Spleen (tissue), 13 donors: ENCODE results near the gene PRR20B. TPM values are rescaled to one million over a fixed set of nuclear protein-coding genes. Genes with fewer than 3 reads are reported as not detected.
"Not testable (repeated sequence)": the region's sequence is repeated elsewhere in the genome, so short reads cannot be mapped to it uniquely, and the experiment has no call there.

ENCODE experiments used
- DNase-seq: peaks from one replicate; pipeline ENCODE4 v3.0.0-alpha.2; 2020
- H3K27ac ChIP-seq, 8 donors: fragments of 200-600 bp; sonication (generic) in 7 of 8; 1 replicate in 4 of 8; 2 replicates in 4 of 8; pipeline versions ENCODE4 v1.5.0 to v1.8.0; 2016 to 2021; ENCODE audit warnings: inconsistent platforms in 4 of 8, mild to moderate bottlenecking in 4 of 8, moderate library complexity in 1 of 8
- H3K27me3 ChIP-seq, 7 donors: fragments of 200-600 bp; sonication (generic) in 6 of 7; replicated peaks in 1 of 7; 1 replicate in 4 of 7; 2 replicates in 3 of 7; pipeline versions ENCODE4 v1.5.0 to v1.8.0; 2016 to 2021; ENCODE audit warnings: inconsistent platforms in 3 of 7, mild to moderate bottlenecking in 1 of 7
- H3K36me3 ChIP-seq, 6 donors: fragments of 200-600 bp; sonication (generic) in 5 of 6; 1 replicate in 4 of 6; 2 replicates in 2 of 6; pipeline versions ENCODE4 v1.5.0 to v1.8.0; 2016 to 2021; ENCODE audit warnings: inconsistent platforms in 2 of 6
- H3K4me1 ChIP-seq, 6 donors: fragments of 200-600 bp; sonication (generic) in 5 of 6; 1 replicate in 3 of 6; 2 replicates in 3 of 6; pipeline versions ENCODE4 v1.5.0 to v1.8.0; 2016 to 2021; ENCODE audit warnings: inconsistent platforms in 3 of 6
- H3K4me3 ChIP-seq, 8 donors: fragments of 200-600 bp; sonication (generic) in 7 of 8; 1 replicate in 4 of 8; 2 replicates in 4 of 8; pipeline versions ENCODE4 v1.5.0 to v1.8.0; 2016 to 2021; ENCODE audit warnings: inconsistent platforms in 4 of 8, mild to moderate bottlenecking in 4 of 8, moderate library complexity in 2 of 8
- H3K9me3 ChIP-seq, 8 donors: fragments of 200-600 bp; sonication (generic) in 7 of 8; 1 replicate in 4 of 8; 2 replicates in 4 of 8; pipeline versions ENCODE4 v1.5.0 to v1.8.0; 2016 to 2021; ENCODE audit warnings: inconsistent platforms in 4 of 8
- POLR2A ChIP-seq, 3 donors: fragments of 450-650 bp; IDR thresholded peaks; one replicate each; pipeline ENCODE4 v1.5.1; 2017; ENCODE audit warnings: antibody characterized with exemption in 3 of 3, mild to moderate bottlenecking in 1 of 3
- POLR2AphosphoS5 ChIP-seq, 3 donors: sonication (generic); formaldehyde crosslinking; IDR thresholded peaks; one replicate each; pipeline ENCODE4 v1.5.1; 2017; ENCODE audit warnings: antibody characterized with exemption in 3 of 3
- WGBS, 5 donors: extraction: QIAGEN DNeasy Blood & Tissue Kit in 3 of 5; methylation state at CpG; one replicate each; pipeline versions ENCODE4 v1.1.5 to v1.1.7; 2013 to 2018; 5-methylcytosine and 5-hydroxymethylcytosine counted together
- intact Hi-C: fragments of 100-400 bp; cut with DNase I; formaldehyde crosslinking; loops from one replicate; pipeline ENCODE4 v1.15.0; 2023; ENCODE audit warnings: low total_unique reads
- long read RNA-seq, 2 donors: transcript quantifications; one replicate each; lab custom pipeline, GENCODE V29; 2026
- polyA plus RNA-seq, 3 donors: library from polyadenylated mRNA; stranded (reverse); fragments of 200-250 nt; gene quantifications; one replicate each; pipeline ENCODE4 v1.2.1, GENCODE V29; 2013
- total RNA-seq, 7 donors: library from RNA; depleted of rRNA in 3 of 7; stranded (reverse); fragments of >200 nt in 3 of 7; fragmentation: NEBNext Ultra II Directional in 4 of 7; extraction: Animal tissue kit (Norgen Biotek cat#: 25700) in 4 of 7; gene quantifications; one replicate each; pipeline versions ENCODE4 v1.1.0 to v1.2.1, GENCODE V29; 2016 to 2021
- TF ChIP-seq, protein P1 (sequence below), 11 experiments: fragments of 200-600 bp in 7 of 11; fragments of 450-650 bp in 4 of 11; sonication (generic) in 4 of 11; IDR thresholded peaks in 8 of 11; conservative IDR thresholded peaks in 3 of 11; 1 replicate in 7 of 11; 2 replicates in 4 of 11; pipeline versions ENCODE4 v1.4.0 to v1.8.0; 2016 to 2021; ENCODE audit warnings: antibody characterized with exemption in 11 of 11, inconsistent platforms in 4 of 11, mild to moderate bottlenecking in 1 of 11
- donor health status: healthy with polysubstance abuse.
- donor health status: DM: no; HTN: no; CAD: no; lungs with moderate emphysema.
- donor health status: DM: no; HTN: no; CAD: no.
- donor health status: Bipolar disorder and iron deficiency.
- donor health status: healthy.
- donor health status: DM: no; HTN: no; CAD: no.
- donor health status: DM: yes; HTN: yes; CAD: no.

The PRR20B gene
- total RNA-seq (not detected), polyA plus RNA-seq (not detected)
- long read RNA-seq, donor 1 = 0 reads
- long read RNA-seq, donor 2 = 0 reads

DNA sequence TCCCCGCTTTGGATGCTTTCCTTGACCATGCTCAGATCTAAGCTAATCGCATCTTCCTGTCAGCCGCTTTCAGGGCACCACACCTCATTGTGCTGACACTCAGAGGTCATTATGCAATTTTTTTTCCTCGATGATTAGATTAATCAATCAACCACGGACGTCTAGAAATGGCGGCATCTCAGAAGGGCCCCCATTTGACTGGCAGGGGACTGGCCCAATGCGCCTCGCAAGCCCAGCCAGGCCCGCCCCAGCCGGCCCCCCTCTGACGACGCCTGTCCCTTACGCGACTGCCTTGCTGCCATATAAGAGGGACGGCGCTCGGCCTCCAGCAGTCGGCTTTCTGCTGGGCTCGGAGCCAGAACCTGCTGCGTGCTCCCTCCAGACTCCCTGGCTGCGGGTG, at the start of gene PRR20B:
TSS of gene PRR20B (plus strand) at position 301 of the 400 bp plus-strand sequence. CDS start 387 bp downstream, outside the sequence.
- H3K4me3 ChIP-seq, H3K27ac ChIP-seq, intact Hi-C loops, H3K36me3 ChIP-seq, DNase-seq, H3K9me3 ChIP-seq, H3K27me3 ChIP-seq, H3K4me1 ChIP-seq: not testable (repeated sequence)
- no CpG with 5 or more reads among the region's 22 CpGs for WGBS, 5 donors

DNA sequence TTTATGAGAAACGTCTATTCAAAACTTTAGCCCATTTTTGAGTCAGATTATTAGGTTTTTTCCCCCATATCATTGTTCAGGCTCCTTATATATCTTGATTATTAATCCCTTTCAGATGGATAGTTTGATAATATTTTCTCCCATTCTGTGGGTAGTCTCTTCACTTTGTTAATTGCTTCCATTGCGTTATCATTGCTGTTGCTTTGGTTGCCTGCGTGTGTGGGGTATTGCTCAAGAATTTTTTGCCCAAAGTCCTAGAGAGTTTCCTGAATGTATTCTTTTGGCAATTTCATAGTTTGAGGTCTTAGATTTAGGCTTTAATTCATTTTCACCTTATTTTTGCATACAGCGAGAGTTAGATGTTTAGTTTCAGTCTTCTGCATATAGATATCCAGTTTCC, 32.3 kb upstream of the PRR20B start:
- intact Hi-C loops = no loop called here
- 82 to 94% (median 91%) methylated on average over 4 of the region's 4 CpGs for WGBS, 5 donors

DNA sequence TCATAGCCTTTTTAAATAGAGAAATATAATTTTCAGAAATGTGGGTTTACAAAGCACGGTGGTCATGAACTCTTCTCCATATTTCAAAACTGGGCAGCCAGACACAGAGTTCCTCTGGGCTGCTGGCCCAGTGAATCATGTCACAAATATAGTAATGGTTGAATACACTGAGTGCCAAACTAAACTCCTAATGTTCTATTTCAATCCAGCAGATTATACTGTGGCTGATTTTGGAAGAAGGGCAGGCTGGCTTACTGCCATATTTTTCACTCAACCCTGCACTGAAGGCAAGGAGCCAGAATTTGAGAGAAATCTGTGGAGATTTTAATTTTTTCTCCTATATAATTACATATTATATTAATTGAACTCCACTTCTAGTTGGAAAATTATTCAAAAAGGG, 23.6 kb upstream of the PRR20B start:
- TF ChIP-seq POLR2A (IDR thresholded peaks at IDR 0.05) (no peak), POLR2AphosphoS5 (IDR thresholded peaks at IDR 0.05) (no peak)
- TF ChIP-seq, protein P1, sequence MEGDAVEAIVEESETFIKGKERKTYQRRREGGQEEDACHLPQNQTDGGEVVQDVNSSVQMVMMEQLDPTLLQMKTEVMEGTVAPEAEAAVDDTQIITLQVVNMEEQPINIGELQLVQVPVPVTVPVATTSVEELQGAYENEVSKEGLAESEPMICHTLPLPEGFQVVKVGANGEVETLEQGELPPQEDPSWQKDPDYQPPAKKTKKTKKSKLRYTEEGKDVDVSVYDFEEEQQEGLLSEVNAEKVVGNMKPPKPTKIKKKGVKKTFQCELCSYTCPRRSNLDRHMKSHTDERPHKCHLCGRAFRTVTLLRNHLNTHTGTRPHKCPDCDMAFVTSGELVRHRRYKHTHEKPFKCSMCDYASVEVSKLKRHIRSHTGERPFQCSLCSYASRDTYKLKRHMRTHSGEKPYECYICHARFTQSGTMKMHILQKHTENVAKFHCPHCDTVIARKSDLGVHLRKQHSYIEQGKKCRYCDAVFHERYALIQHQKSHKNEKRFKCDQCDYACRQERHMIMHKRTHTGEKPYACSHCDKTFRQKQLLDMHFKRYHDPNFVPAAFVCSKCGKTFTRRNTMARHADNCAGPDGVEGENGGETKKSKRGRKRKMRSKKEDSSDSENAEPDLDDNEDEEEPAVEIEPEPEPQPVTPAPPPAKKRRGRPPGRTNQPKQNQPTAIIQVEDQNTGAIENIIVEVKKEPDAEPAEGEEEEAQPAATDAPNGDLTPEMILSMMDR (IDR thresholded peaks at IDR 0.05 in 8 of 11, conservative IDR thresholded peaks at IDR 0.05 in 3 of 11) = no peak
- Histone ChIP-seq H3K4me3 (no peak overlapping the region), H3K36me3 (no peaks in the 10 kb centered on the region), H3K9me3 (peaks cover 0 to 14% (median 0%) of the 10 kb centered on the region in 8 donors), H3K4me1 (no peaks in the 10 kb centered on the region), H3K27ac (no peak overlapping the region), H3K27me3 (no peaks in the 10 kb centered on the region)
- 58 to 78% (median 71%) methylated on average over 1 of the region's 1 CpG for WGBS, 5 donors
- intact Hi-C loops = no loop called here
- DNase-seq = no peak

More for the DNA sequence above, 32.3 kb upstream of the PRR20B start:
- TF ChIP-seq, protein P1 (IDR thresholded peaks at IDR 0.05 in 8 of 11, conservative IDR thresholded peaks at IDR 0.05 in 3 of 11) = no peak
- TF ChIP-seq POLR2A (IDR thresholded peaks at IDR 0.05) (no peak), POLR2AphosphoS5 (IDR thresholded peaks at IDR 0.05) (no peak)
- no peaks in the 10 kb centered on the region for H3K36me3 ChIP-seq
- H3K9me3 ChIP-seq = peaks cover 0 to 68% (median 35%) of the 10 kb centered on the region in 8 donors
- H3K4me1 ChIP-seq = no peaks in the 10 kb centered on the region
- no peak for DNase-seq
- H3K27me3 ChIP-seq = no peaks in the 10 kb centered on the region
- no peak overlapping the region for H3K4me3 ChIP-seq
- no peak overlapping the region for H3K27ac ChIP-seq

DNA sequence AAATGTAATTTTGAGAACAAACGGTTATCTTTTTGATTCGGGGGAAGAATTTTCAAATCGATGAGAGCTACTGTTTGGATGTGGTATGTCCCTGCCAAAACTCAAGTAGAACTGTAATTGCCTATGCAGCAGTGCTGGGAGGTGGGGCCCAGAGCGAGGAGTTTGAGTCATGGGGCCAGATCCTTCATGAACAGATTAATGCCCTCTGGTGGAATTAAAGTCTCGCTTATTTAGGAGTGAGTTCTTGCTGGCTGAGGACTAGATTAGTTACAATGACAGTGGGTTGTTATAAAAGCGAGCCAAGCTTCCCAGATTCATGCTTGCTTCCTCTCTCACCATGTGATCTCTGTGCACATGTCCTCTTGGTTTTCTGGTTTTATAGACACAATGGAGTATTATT, 18.4 kb upstream of the PRR20B start:
- Histone ChIP-seq H3K27ac (no peak overlapping the region), H3K36me3 (no peaks in the 10 kb centered on the region), H3K9me3 (peaks cover 0 to 10% (median 0%) of the 10 kb centered on the region in 8 donors), H3K27me3 (no peaks in the 10 kb centered on the region), H3K4me1 (no peaks in the 10 kb centered on the region), H3K4me3 (no peak overlapping the region)
- TF ChIP-seq, protein P1 (IDR thresholded peaks at IDR 0.05 in 8 of 11, conservative IDR thresholded peaks at IDR 0.05 in 3 of 11) = no peak
- TF ChIP-seq POLR2AphosphoS5 (IDR thresholded peaks at IDR 0.05) (no peak), POLR2A (IDR thresholded peaks at IDR 0.05) (no peak)
- intact Hi-C loops = no loop called here
- no peak for DNase-seq
- 73 to 89% (median 86%) methylated on average over 6 of the region's 6 CpGs for WGBS, 5 donors

DNA sequence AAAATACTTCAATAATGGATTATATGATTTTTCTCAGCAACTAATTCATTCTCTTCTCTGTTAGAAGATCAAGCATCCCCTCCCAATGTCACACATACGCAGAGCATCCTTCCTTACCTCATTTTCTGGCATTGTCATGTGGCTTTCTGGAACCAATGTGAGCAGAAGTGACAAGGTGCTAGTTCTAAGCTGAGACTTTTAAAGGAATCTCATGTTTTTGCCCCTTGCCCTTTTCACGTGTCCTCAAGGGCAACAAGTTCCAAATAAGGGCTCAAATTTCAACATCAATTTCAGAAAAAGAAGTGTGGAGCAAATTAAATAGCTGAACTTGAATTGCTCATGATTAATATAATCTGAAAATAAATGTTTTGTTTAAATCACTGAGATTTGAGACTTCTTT, 11.2 kb upstream of the PRR20B start:
- no peaks in the 10 kb centered on the region for H3K27me3 ChIP-seq
- peaks cover 0 to 13% (median 0%) of the 10 kb centered on the region in 8 donors for H3K9me3 ChIP-seq
- no peaks in the 10 kb centered on the region for H3K36me3 ChIP-seq
- H3K4me3 ChIP-seq = no peak overlapping the region
- H3K27ac ChIP-seq = no peak overlapping the region
- WGBS, 5 donors = 56 to 76% (median 62%) methylated on average over 2 of the region's 2 CpGs
- DNase-seq = no peak
- intact Hi-C loops = no loop called here
- H3K4me1 ChIP-seq = no peaks in the 10 kb centered on the region
- no peak for TF ChIP-seq POLR2AphosphoS5 (IDR thresholded peaks at IDR 0.05)
- TF ChIP-seq POLR2A (IDR thresholded peaks at IDR 0.05) = no peak
- TF ChIP-seq, protein P1 (IDR thresholded peaks at IDR 0.05 in 8 of 11, conservative IDR thresholded peaks at IDR 0.05 in 3 of 11) = no peak
